Tibial nerve (tissue), 4 donors: ENCODE data around the gene VENTX.

Experiments
- EP300 ChIP-seq, 2 donors: sonication (generic); formaldehyde crosslinking; IDR thresholded peaks; one replicate each; pipeline ENCODE4 v1.6.1; 2017; ENCODE audit warnings: antibody characterized with exemption in 2 of 2, mild to moderate bottlenecking in 1 of 2
- TF ChIP-seq, protein P1 (sequence below), 5 experiments: fragments of 200-600 bp in 3 of 5; fragments of 450-650 bp in 2 of 5; sonication (generic) in 3 of 5; IDR thresholded peaks; one replicate each; pipeline ENCODE4 v1.5.1; 2016 to 2019; ENCODE audit warnings: antibody characterized with exemption in 5 of 5, mild to moderate bottlenecking in 3 of 5, moderate library complexity in 2 of 5

DNA sequence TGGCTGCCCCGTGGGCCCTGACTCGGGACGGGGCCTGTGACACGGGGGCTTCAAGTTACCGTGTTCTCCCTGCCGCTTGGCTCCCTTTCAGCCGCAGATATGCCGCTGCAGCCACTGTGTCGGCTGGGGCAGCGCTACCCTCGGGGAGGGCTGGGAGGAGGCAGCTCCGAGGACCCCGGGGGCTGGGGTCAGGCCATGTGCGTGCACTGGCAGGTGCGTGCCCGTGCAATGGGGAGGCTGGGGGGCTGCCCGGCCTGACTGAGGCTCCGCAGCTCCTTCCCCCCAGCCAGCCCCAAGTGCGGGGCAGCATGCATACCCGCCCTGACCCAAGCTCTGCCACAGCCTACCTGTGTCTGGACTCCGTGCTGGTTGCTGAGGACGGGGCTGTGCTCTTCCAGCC lies 48.4 kb upstream of the VENTX start:
- no peak for TF ChIP-seq EP300 (IDR thresholded peaks at IDR 0.05)
- TF ChIP-seq, protein P1, sequence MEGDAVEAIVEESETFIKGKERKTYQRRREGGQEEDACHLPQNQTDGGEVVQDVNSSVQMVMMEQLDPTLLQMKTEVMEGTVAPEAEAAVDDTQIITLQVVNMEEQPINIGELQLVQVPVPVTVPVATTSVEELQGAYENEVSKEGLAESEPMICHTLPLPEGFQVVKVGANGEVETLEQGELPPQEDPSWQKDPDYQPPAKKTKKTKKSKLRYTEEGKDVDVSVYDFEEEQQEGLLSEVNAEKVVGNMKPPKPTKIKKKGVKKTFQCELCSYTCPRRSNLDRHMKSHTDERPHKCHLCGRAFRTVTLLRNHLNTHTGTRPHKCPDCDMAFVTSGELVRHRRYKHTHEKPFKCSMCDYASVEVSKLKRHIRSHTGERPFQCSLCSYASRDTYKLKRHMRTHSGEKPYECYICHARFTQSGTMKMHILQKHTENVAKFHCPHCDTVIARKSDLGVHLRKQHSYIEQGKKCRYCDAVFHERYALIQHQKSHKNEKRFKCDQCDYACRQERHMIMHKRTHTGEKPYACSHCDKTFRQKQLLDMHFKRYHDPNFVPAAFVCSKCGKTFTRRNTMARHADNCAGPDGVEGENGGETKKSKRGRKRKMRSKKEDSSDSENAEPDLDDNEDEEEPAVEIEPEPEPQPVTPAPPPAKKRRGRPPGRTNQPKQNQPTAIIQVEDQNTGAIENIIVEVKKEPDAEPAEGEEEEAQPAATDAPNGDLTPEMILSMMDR (IDR thresholded peaks at IDR 0.05) = no peak
